ENCODE data around the gene MCM10.
"Not testable (repeated sequence)": the region's sequence is repeated elsewhere in the genome, so short reads cannot be mapped to it uniquely, and the experiment has no call there.

Gene MCM10

GRCh38 chr10:13160934-13161856, at the start of gene MCM10:
Gene MCM10, plus strand, starts transcription at chr10:13161558. Its CDS starts 2,645 bp downstream, at chr10:13164203.
- peak; percentile 94 to 98 (median 96) for DNase-seq

DNA sequence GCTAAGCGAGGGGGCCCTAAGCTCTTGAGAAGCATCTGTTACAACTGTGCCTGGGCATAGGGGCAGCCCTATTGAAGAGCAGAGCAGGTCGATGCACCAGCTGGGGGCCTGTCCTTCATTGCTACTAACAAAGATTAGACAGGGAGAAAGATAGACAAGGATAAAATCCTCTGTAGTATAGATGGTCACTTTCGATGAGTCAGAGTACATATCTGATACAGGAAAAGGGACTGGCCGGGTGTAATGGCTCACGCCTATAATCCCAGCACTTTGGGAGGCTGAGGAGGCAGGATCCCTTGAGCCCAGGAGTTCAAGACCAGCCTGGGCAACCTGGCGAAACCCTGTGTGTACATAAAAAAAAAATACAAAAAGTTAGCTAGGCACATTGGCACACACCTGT, 47.8 kb upstream of the MCM10 start:
- DNase-seq, result no peak

DNA sequence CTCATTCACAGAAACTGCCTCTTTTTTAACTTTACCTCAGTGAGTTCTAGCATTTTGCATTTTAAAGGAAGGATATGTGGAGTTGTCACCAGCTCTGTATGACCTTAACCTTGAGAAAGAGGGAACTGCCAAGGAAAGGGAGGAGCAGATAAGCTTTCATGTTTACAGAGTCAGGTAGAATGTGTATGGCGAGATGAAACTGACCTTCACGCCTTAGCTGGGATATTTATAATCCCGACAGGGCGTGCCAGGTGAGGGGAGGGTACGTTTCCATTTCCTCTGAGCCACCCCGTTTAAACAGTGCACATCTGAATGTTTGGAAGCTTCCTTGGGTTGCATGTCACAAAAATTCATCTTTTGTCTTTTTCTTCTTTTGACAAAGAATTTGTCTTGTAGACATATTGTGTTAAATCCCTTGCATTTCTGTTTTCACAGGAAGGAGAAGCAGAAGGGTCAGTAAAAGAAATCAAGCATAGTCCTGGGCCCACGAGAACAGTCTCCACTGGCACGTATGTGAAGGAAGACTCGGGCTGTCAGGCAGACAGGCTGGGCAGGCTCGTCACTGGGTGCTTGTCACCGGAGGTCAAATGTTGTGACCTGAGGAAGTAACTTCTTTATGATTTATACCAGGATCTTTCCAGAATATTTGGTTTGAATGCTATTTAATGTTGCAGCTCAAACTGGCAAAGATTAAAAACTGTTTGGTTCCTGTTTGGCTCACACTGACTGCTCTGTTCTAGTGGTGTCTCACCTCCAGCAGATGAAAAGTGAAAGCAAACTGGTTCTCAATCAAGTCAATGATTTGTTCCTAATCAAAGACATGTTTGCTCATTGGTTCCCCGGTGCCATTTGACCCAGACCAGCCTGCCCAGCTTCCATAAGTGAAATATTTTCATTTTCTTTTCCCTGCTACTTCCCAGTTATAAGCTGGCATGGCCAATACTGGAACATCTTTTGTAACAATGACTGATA, 45.2 kb upstream of the MCM10 start:
- DNase-seq, result no peak

DNA sequence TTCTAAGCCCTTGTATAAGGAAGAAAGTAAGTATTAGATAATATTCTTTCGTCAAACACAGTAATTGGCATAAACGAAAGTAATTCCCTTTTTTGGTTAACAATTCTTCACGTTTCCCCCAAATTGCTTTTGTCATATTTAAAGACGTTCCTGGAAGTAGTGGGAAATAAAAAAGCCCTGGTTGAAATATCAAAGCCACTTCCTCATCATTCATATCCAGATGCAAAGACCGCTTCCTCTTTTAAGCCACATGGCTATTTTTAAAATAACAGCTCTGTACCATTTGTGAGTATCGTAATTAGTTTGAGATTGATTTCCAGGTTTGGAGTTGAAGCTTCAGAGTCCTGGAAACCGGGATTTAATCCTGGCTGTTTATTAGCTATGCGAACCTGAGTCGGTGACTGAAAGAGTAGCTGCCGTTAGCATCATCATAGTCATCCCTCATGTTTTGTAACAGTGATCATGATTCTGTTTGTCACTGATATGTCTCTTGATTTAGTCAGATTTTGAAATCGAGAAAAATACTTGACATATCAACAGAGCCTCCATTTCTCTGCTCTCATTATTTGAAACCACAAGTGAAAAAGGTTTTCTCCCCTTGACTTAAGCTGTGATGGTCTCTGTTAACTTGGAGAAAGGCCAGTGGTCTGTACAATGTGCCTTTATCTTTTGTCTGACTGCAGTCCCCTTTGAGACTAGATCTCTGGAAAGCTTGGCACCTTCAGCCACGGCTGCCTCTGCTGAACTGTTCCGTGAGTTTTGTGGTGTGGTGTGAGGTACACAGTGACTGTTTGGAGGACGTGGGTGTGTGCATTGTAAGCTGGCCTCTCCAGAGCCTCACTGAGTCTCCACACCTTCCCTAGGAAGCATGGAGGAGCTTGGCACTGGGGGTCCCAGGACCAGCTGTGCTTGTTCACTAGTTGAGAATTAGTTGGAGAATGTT, 43.2 kb upstream of the MCM10 start:
- no peak for DNase-seq

DNA sequence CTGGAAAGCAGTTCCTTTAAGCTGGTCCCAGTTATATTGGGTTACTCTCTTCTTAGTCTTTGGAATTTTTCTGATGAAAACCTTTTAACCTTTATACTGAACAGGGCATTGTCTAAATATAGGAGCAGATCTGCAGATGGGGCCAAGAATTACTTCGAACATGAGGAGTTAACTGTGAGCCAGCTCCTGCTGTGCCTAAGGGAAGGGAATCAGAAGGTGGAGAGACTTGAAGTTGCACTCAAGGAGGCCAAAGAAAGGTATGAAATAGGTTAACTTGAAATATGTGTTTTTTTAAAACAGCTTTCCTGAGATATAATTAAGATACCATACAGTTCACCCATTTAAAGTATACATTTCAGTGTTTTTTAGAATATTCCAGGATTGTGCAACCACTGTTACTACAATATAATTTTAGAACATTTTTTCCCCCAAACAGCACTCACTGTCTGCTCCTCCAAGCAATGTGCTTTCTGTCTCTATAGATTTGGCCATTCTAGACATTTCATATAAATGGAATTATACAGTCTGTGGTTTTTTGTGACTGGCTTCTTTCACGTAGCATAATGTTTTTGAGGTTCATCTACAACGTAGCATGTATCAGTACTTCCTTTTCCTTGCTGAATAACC, 42.5 kb upstream of the MCM10 start:
- DNase-seq, result no peak

- DNase-seq, result no peak
These were observed 40.4 kb upstream of the MCM10 start for GRCh38 chr10:13120786-13121499.

DNA sequence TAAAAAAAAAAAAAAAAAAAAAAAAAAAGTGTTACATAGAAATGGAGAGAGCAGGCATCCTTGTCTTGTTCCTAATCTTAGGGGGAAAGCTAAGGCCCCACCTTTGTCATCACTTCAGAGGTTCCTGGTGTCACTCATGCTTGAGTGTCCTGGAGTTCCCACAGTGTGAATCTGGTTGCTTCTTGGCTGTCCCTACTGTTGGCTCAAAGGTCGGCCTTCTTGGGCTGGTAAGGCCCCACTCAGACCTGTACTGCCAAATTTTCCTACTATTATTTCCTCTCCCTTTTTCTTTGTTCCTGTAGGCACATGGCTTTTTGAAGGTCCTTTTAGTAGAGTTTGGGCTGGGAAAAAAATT, 39.9 kb upstream of the MCM10 start:
- DNase-seq, result no peak

GRCh38 chr10:13136651-13137050, 24.7 kb upstream of the MCM10 start:
- no peak for DNase-seq

DNA sequence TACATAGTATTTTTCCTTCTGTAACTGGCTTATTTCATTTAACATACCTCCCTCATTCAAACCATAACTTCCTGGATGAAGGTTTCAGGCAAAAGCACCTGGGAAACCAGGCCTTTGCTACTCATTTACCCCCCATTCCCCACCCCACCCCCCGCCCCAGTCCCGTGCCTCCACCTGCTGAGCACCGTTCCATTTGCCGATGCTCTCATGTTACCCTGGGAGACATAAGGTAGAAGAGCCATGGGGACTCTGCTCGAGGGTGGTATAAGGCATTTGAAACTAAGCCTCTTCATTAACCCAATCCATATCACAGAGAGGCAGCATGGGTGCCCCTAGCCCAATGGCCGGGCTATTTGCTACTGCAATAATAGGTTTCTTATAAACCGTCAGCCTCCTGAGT, 22.2 kb upstream of the MCM10 start:
- peak; percentile 9 to 50 (median 20) for DNase-seq

DNA sequence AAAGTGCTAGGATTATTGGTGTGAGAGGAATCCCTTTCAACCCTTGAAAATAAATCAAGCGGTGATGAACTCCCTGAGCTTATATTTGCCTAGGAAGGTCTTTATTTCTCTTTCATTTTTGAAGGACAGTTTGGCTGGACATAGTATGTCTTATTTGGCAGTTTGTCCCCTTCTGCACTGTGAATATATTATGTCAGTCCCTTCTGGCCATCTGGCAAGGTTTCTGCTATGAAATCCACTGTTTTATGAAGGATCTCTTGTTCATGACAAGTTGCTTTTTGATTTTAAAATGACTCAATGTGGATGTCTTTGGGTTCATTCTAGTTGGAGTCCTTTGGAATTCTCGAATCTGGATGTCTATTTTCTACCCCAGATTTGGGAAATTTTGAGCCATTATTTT, 21.7 kb upstream of the MCM10 start:
- DNase-seq, result peak in 1 of 3 experiments; percentile 28

DNA sequence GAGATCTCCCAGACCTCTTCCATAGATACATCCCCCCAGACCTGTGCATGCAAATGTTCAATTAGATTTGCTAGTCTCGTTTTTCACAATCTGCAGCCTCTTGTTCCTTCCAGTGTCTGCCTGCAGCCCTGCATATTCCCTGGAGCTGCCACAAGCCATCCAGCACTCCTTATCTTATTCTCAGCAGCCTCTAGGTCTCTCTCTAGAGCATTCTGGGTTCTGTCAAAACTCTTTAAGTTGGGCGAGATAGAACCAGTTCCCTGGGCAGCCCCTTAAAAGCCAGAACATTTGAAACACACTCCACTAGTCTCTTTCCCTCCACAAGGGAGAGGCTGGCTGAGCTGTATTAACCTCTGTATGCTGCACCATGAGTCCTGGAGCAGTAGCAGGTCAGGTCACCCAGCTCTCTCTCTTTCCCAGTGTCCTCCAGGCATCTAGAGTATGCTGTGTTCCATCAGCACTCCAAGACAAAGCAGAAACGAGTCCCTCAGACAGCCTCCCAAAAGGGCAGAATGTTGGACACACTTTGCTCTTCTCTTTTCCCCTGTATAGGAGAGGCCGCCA, 20.6 kb upstream of the MCM10 start:
- no peak for DNase-seq

GRCh38 chr10:13143766-13144165, 17.6 kb upstream of the MCM10 start:
- DNase-seq, result no peak

- no peak for DNase-seq
These were observed 16.5 kb upstream of the MCM10 start for GRCh38 chr10:13144814-13145213.

DNA sequence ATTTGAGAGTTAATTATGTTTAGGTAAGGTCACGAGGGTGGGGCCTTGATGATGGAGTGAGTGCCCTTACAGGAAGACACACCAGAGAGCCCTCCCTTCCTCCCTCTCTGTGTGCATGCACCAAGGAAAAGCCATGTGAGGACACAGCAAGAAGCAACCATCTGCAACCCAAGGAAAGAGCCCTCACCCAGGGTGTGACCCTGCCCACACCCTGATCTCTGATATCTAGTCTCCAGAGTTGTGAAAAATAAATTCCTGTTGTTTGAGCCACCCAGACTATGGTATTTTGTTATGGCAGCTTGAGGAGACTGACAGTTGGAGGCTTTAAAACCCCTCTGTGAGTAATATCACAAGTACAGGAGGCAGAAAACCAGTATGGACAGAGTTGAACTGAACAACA, 15.0 kb upstream of the MCM10 start:
- no peak for DNase-seq

GRCh38 chr10:13147161-13147560, 14.2 kb upstream of the MCM10 start:
- DNase-seq, result no peak

- DNase-seq, result no peak
These were observed 9.1 kb upstream of the MCM10 start for GRCh38 chr10:13152296-13152695.

- not testable (repeated sequence) for DNase-seq
These were observed 5.5 kb upstream of the MCM10 start for GRCh38 chr10:13155860-13156259.

- peak; percentile 40 to 73 (median 43) for DNase-seq
These were observed 3.0 kb upstream of the MCM10 start for GRCh38 chr10:13158401-13158800.

GRCh38 chr10:13161857-13162271, 506 bp downstream of the MCM10 start:
- DNase-seq, result no peak

DNA sequence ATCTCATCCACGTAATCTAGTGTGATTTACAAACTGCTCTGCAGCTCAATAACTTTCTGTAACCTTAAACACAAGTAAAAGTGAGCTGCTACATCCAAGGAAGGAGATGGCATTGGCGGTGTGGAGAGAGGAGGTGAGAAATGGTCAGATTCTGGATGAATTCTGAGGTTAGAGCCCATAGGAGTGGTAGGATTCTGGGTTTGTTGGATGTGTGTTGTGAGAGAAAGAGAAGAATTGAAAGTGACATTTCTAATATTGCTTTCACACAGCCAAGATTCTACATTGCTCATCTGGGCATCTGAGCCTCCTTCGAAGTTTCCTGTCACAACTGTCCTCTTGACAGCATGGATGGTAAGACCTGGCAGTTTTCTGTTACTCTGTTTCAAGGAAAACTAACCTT, 2.5 kb downstream of the MCM10 start:
- DNase-seq, result no peak

DNA sequence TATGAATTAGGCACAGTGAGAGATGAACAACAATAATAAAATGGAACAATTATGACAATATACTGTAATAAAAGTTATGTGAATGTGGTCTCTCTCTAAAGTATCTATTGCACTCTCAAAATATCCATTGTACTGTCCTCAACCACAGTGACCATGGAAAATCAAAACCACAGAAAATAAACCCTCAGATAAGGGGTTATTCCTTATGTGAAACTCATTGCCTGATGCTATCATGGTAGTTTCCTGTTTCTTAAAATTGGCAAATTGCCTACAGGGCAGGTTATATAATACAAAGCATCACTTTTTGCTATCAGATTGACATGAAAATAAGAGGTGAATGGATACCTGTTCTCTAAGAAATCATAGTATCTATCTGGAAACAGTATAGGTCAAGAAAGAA, 3.8 kb downstream of the MCM10 start:
- no peak for DNase-seq

All from NCI-H1417 (cell line).